SK-N-SH (cell line): ENCODE measurements around the gene FRMPD4. TPM values are rescaled to one million over a fixed set of nuclear protein-coding genes. Genes with fewer than 3 reads are reported as not detected.

ENCODE experiments used
- CTCF ChIA-PET: fragments of 300-600, 350-600 bp; formaldehyde crosslinking; extraction: SDS; loops from one replicate; lab custom pipeline; 2021; lab: Yijun Ruan, JAX
- POLR2A ChIA-PET: fragments of 350-600 bp; sonication (Branson Sonifier 250); formaldehyde crosslinking; extraction: SDS; loops from one replicate; lab custom pipeline; 2020; ENCODE audit warnings: antibody characterized with exemption, inconsistent platforms; lab: Yijun Ruan, JAX
- DNase-seq: peaks from one replicate; pipeline ENCODE4 v3.0.0; 2012
- H2AFZ ChIP-seq: fragments of 200-600 bp; sonication (generic); 2 replicates; pipeline ENCODE4 v1.8.1; 2016; ENCODE audit warnings: antibody characterized with exemption, mild to moderate bottlenecking, low read depth
- H3F3A ChIP-seq: fragments of 200-600 bp; sonication (generic); replicated peaks from 2 replicates; pipeline ENCODE3; 2016; ENCODE audit warnings: antibody characterized with exemption, mild to moderate bottlenecking; ENCODE audit not compliant: insufficient read depth
- H3K27ac ChIP-seq, 2 experiments: fragments of 200-500 bp in 1 of 2; fragments of 200-600 bp in 1 of 2; sonication (Bioruptor generic) in 1 of 2; sonication (generic), shearing (Covaris generic) in 1 of 2; 2 replicates each; pipeline versions ENCODE4 v1.5.1 to v1.6.1; 2014 to 2016; ENCODE audit warnings: low read depth in 2 of 2, inconsistent platforms in 1 of 2, low read length in 1 of 2, mild to moderate bottlenecking in 1 of 2, mixed read lengths in 1 of 2
- H3K27me3 ChIP-seq: fragments of 200-600 bp; sonication (generic), shearing (Covaris generic); 2 replicates; pipeline ENCODE4 v1.6.1; 2016; ENCODE audit warnings: mixed run types; ENCODE audit not compliant: insufficient read depth
- H3K36me3 ChIP-seq, 2 experiments: fragments of 200-500 bp in 1 of 2; fragments of 200-600 bp in 1 of 2; sonication (Bioruptor generic) in 1 of 2; sonication (generic) in 1 of 2; replicated peaks in 1 of 2; 2 replicates each; pipeline versions ENCODE3 to v1.5.1; 2014 to 2016; ENCODE audit warnings: low read length in 1 of 2, mild to moderate bottlenecking in 1 of 2; ENCODE audit not compliant: insufficient read depth in 2 of 2, control insufficient read depth in 1 of 2
- H3K4me1 ChIP-seq, 2 experiments: fragments of 200-500 bp in 1 of 2; fragments of 200-600 bp in 1 of 2; sonication (Bioruptor generic) in 1 of 2; sonication (generic), shearing (Covaris generic) in 1 of 2; 2 replicates each; pipeline versions ENCODE4 v1.5.1 to v1.6.1; 2014 to 2016; ENCODE audit warnings: low read depth in 1 of 2, low read length in 1 of 2, mixed run types in 1 of 2; ENCODE audit not compliant: insufficient read depth in 2 of 2, control insufficient read depth in 1 of 2
- H3K4me2 ChIP-seq: fragments of 200-600 bp; sonication (generic), shearing (Covaris generic); 2 replicates; pipeline ENCODE4 v1.6.1; 2017; ENCODE audit warnings: mixed run types
- H3K4me3 ChIP-seq, 2 experiments: fragments of 200-500 bp in 1 of 2; fragments of 200-600 bp in 1 of 2; sonication (Bioruptor generic) in 1 of 2; sonication (generic), shearing (Covaris generic) in 1 of 2; 2 replicates each; pipeline versions ENCODE4 v1.5.1 to v1.8.1; 2014 to 2016; ENCODE audit warnings: low read depth in 2 of 2, inconsistent platforms in 1 of 2, low read length in 1 of 2, mild to moderate bottlenecking in 1 of 2, mixed read lengths in 1 of 2, moderate library complexity in 1 of 2
- H3K79me2 ChIP-seq: fragments of 200-600 bp; sonication (generic); 2 replicates; pipeline ENCODE4 v1.8.1; 2017; ENCODE audit warnings: mild to moderate bottlenecking; ENCODE audit not compliant: insufficient read depth
- H3K9ac ChIP-seq: fragments of 200-600 bp; sonication (generic); 2 replicates; pipeline ENCODE4 v1.6.1; 2017; ENCODE audit warnings: mixed run types
- H3K9me2 ChIP-seq: fragments of 200-600 bp; sonication (generic); 2 replicates; pipeline ENCODE4 v1.6.1; 2017; ENCODE audit warnings: mixed run types
- H3K9me3 ChIP-seq: fragments of 200-600 bp; sonication (generic); 2 replicates; pipeline ENCODE4 v1.6.1; 2017; ENCODE audit warnings: mixed run types, mild to moderate bottlenecking, moderate library complexity
- H4K20me1 ChIP-seq: fragments of 200-600 bp; sonication (generic); 2 replicates; pipeline ENCODE4 v1.6.1; 2017; ENCODE audit warnings: mild to moderate bottlenecking, mixed run types; ENCODE audit not compliant: insufficient read depth
- CHD2 ChIP-seq: fragments of 150-350 bp; IDR thresholded peaks from 2 replicates; pipeline ENCODE4 v1.6.1; 2018; ENCODE audit warnings: low read length; ENCODE audit not compliant: partially characterized antibody
- ELF1 ChIP-seq: IDR thresholded peaks from 2 replicates; pipeline ENCODE4 v1.4.0; 2012
- EZH2phosphoT487 ChIP-seq: fragments of 200-600 bp; sonication (generic); IDR thresholded peaks from 2 replicates; pipeline ENCODE4 v1.6.1; 2017; ENCODE audit warnings: low read depth, mixed run types, mild to moderate bottlenecking, antibody characterized with exemption, moderate library complexity, borderline replicate concordance
- FOSL2 ChIP-seq: IDR thresholded peaks from 2 replicates; pipeline ENCODE4 v1.4.0; 2012; ENCODE audit warnings: low read depth, mild to moderate bottlenecking, moderate library complexity, borderline replicate concordance
- FOXJ3 ChIP-seq: sonication (generic); formaldehyde crosslinking; IDR thresholded peaks from 2 replicates; pipeline ENCODE4 v1.5.1; 2020; ENCODE audit warnings: mild to moderate bottlenecking, missing genetic modification reagents
- FOXM1 ChIP-seq: IDR thresholded peaks from 2 replicates; pipeline ENCODE4 v1.4.0; 2012; ENCODE audit warnings: low read depth, mild to moderate bottlenecking
- GATA2 ChIP-seq: sonication (generic); formaldehyde crosslinking; IDR thresholded peaks from 2 replicates; pipeline ENCODE4 v1.5.0; 2020; ENCODE audit warnings: mild to moderate bottlenecking, missing genetic modification reagents
- IRF3 ChIP-seq: fragments of 150-350 bp; IDR thresholded peaks from 2 replicates; pipeline ENCODE4 v1.6.1; 2016; ENCODE audit warnings: mild to moderate bottlenecking, low read depth, low read length
- MEF2A ChIP-seq: IDR thresholded peaks from 2 replicates; pipeline ENCODE4 v1.4.0; 2012; ENCODE audit warnings: low read depth, borderline replicate concordance
- NFIC ChIP-seq: IDR thresholded peaks from 2 replicates; pipeline ENCODE4 v1.4.0; 2012; ENCODE audit warnings: borderline replicate concordance
- POLR2AphosphoS5 ChIP-seq: IDR thresholded peaks from 2 replicates; pipeline ENCODE4 v1.6.1; 2012; ENCODE audit warnings: low read depth, low read length
- RCOR1 ChIP-seq: fragments of 150-350 bp; IDR thresholded peaks from 2 replicates; pipeline ENCODE4 v1.6.1; 2017; ENCODE audit warnings: antibody characterized with exemption, low read length
- RFX5 ChIP-seq: IDR thresholded peaks from 2 replicates; pipeline ENCODE4 v1.6.1; 2012; ENCODE audit warnings: mild to moderate bottlenecking, improper control_type of control experiment, low read length
- SIN3A ChIP-seq: IDR thresholded peaks from 2 replicates; pipeline ENCODE4 v1.6.1; 2012; ENCODE audit warnings: low read depth, mild to moderate bottlenecking, low read length, moderate library complexity, borderline replicate concordance
- SMC3 ChIP-seq: IDR thresholded peaks from 2 replicates; pipeline ENCODE4 v1.6.1; 2012; ENCODE audit warnings: low read depth, low read length, improper control_type of control experiment
- TCF12 ChIP-seq: IDR thresholded peaks from 2 replicates; pipeline ENCODE4 v1.4.0; 2012
- TEAD4 ChIP-seq: IDR thresholded peaks from 2 replicates; pipeline ENCODE4 v1.4.0; 2012; ENCODE audit warnings: mild to moderate bottlenecking, borderline replicate concordance; ENCODE audit not compliant: insufficient read depth
- WGBS: methylation state at CpG from one replicate; pipeline ENCODE4 v1.1.6; 2017; ENCODE audit warnings: low lambda C conversion rate; 5-methylcytosine and 5-hydroxymethylcytosine counted together
- polyA plus RNA-seq, 3 experiments: library from polyadenylated mRNA; depleted of rRNA; stranded (reverse); fragments of >200 nt; gene quantifications; 2 replicates each; pipeline ENCODE4 v1.2.3, GENCODE V29; 2012

FRMPD4 gene
- polyA plus RNA-seq, 1 of the 3 experiments (the other 2 are of a cell fraction) = not detected

GRCh38 chrX:12236156-12236555, 97.9 kb downstream of the FRMPD4 start:
- no peaks in the 10 kb centered on the region for H3K79me2 ChIP-seq
- no peaks in the 10 kb centered on the region for H3K4me1 ChIP-seq
- TF ChIP-seq RCOR1 (no peak), TEAD4 (no peak), GATA2 (CRISPR knock-in tag) (no peak), ELF1 (no peak), IRF3 (no peak), SMC3 (no peak), EZH2phosphoT487 (no peak), FOXJ3 (CRISPR knock-in tag) (no peak)
- H3K36me3 ChIP-seq = no peaks in the 10 kb centered on the region
- CTCF ChIA-PET = no interaction called here
- H3K27ac ChIP-seq = no peak overlapping the region
- no peak overlapping the region for H3K4me3 ChIP-seq
- WGBS = 1% methylated on average over 2 of the region's 2 CpGs
- no peaks in the 10 kb centered on the region for H3K27me3 ChIP-seq
- H3K9me3 ChIP-seq = no peaks in the 10 kb centered on the region
- POLR2A ChIA-PET = no interaction called here
- H3K9me2 ChIP-seq = no peaks in the 10 kb centered on the region
- DNase-seq = no peak
- no peak overlapping the region for H3K4me2 ChIP-seq
- no peaks in the 10 kb centered on the region for H4K20me1 ChIP-seq
- H2AFZ ChIP-seq = no peak overlapping the region
- H3K9ac ChIP-seq = no peak overlapping the region
- no peaks in the 10 kb centered on the region for H3F3A ChIP-seq

GRCh38 chrX:12237131-12237530, 98.9 kb downstream of the FRMPD4 start:
- H3K36me3 ChIP-seq = no peaks in the 10 kb centered on the region
- no peak for DNase-seq
- H3K9me3 ChIP-seq = no peaks in the 10 kb centered on the region
- no peaks in the 10 kb centered on the region for H3K27me3 ChIP-seq
- no peak overlapping the region for H3K4me3 ChIP-seq
- H3K9me2 ChIP-seq = no peaks in the 10 kb centered on the region
- TF ChIP-seq IRF3 (no peak), SIN3A (no peak), POLR2AphosphoS5 (no peak), FOXM1 (no peak), GATA2 (CRISPR knock-in tag) (no peak), TEAD4 (no peak), FOSL2 (no peak), CHD2 (no peak), NFIC (no peak), RFX5 (no peak), MEF2A (no peak), TCF12 (no peak)
- no peak overlapping the region for H2AFZ ChIP-seq
- no peaks in the 10 kb centered on the region for H4K20me1 ChIP-seq
- no peaks in the 10 kb centered on the region for H3F3A ChIP-seq
- no peak overlapping the region for H3K27ac ChIP-seq
- H3K4me1 ChIP-seq = no peaks in the 10 kb centered on the region
- CTCF ChIA-PET = no interaction called here
- no peak overlapping the region for H3K9ac ChIP-seq
- H3K79me2 ChIP-seq = no peaks in the 10 kb centered on the region
- POLR2A ChIA-PET = no interaction called here
- H3K4me2 ChIP-seq = no peak overlapping the region
